CD4-positive, alpha-beta T cell treated with Interleukin-6 at 100 ng/mL for 8 hours (primary cell): ENCODE data around the gene DUSP16.

Experiments used
- DNase-seq: peaks from one replicate; pipeline ENCODE4 v3.0.0-alpha.2; 2020; ENCODE audit warnings: mixed read lengths, low spot score

Gene DUSP16

GRCh38 chr12:12467688-12468261 lies 94.9 kb downstream of the DUSP16 start:
- DNase-seq = peak; percentile 62

- DNase-seq = peak; percentile 45
Measured at GRCh38 chr12:12467264-12467663, 95.4 kb downstream of the DUSP16 start.

GRCh38 chr12:12466157-12466556 lies 96.5 kb downstream of the DUSP16 start:
- peak; percentile 84 for DNase-seq

GRCh38 chr12:12465522-12465921 lies 97.1 kb downstream of the DUSP16 start:
- DNase-seq = no peak

- no peak for DNase-seq
Measured at GRCh38 chr12:12461923-12462315, 100.7 kb downstream of the DUSP16 start.

- DNase-seq = no peak
Measured at GRCh38 chr12:12460935-12461922, 101.4 kb downstream of the DUSP16 start.

GRCh38 chr12:12456637-12457036 lies 106.0 kb downstream of the DUSP16 start:
- DNase-seq = peak; percentile 30

GRCh38 chr12:12454315-12454714 lies 108.3 kb downstream of the DUSP16 start:
- no peak for DNase-seq

- no peak for DNase-seq
Measured at GRCh38 chr12:12453635-12454034, 109.0 kb downstream of the DUSP16 start.

- no peak for DNase-seq
Measured at GRCh38 chr12:12452326-12452902, 110.2 kb downstream of the DUSP16 start.

- DNase-seq = no peak
Measured at GRCh38 chr12:12451098-12451497, 111.6 kb downstream of the DUSP16 start.

GRCh38 chr12:12450043-12450471 lies 112.6 kb downstream of the DUSP16 start:
- no peak for DNase-seq

- no peak for DNase-seq
Measured at GRCh38 chr12:12449533-12450025, 113.1 kb downstream of the DUSP16 start.

GRCh38 chr12:12447837-12448236 lies 114.8 kb downstream of the DUSP16 start:
- no peak for DNase-seq

GRCh38 chr12:12447236-12447635 lies 115.4 kb downstream of the DUSP16 start:
- no peak for DNase-seq

- no peak for DNase-seq
Measured at GRCh38 chr12:12446786-12447185, 115.9 kb downstream of the DUSP16 start.

GRCh38 chr12:12445882-12446181 lies 116.8 kb downstream of the DUSP16 start:
- no peak for DNase-seq

- DNase-seq = peak; percentile 23
Measured at GRCh38 chr12:12445165-12445881, 117.3 kb downstream of the DUSP16 start.

- no peak for DNase-seq
Measured at GRCh38 chr12:12443431-12443878, 119.2 kb downstream of the DUSP16 start.

- peak; percentile 15 for DNase-seq
Measured at GRCh38 chr12:12442548-12443071, 120.1 kb downstream of the DUSP16 start.

GRCh38 chr12:12441843-12442461 lies 120.7 kb downstream of the DUSP16 start:
- peak; percentile 69 for DNase-seq
